Muscle of back (tissue), 11 donors: ENCODE results near the gene CIRBP. TPM values are rescaled to one million over a fixed set of nuclear protein-coding genes. Genes with fewer than 3 reads are reported as not detected.
A peak's percentile ranks its signal among the peaks of the same experiment; 100 is the strongest.

ENCODE experiments used
- DNase-seq, 3 donors: peaks; one replicate each; pipeline versions ENCODE4 v3.0.0 to v3.0.0-alpha.2; 2013
- polyA plus RNA-seq, 10 donors: library from polyadenylated mRNA; unstranded; fragments of 120-200 nt; gene quantifications; one replicate each; pipeline ENCODE4 v1.2.1, GENCODE V29; 2013; ENCODE audit not compliant: insufficient read length in 10 of 10

Gene CIRBP
- polyA plus RNA-seq, 10 donors: 408 to 480 (median 436) TPM

DNA sequence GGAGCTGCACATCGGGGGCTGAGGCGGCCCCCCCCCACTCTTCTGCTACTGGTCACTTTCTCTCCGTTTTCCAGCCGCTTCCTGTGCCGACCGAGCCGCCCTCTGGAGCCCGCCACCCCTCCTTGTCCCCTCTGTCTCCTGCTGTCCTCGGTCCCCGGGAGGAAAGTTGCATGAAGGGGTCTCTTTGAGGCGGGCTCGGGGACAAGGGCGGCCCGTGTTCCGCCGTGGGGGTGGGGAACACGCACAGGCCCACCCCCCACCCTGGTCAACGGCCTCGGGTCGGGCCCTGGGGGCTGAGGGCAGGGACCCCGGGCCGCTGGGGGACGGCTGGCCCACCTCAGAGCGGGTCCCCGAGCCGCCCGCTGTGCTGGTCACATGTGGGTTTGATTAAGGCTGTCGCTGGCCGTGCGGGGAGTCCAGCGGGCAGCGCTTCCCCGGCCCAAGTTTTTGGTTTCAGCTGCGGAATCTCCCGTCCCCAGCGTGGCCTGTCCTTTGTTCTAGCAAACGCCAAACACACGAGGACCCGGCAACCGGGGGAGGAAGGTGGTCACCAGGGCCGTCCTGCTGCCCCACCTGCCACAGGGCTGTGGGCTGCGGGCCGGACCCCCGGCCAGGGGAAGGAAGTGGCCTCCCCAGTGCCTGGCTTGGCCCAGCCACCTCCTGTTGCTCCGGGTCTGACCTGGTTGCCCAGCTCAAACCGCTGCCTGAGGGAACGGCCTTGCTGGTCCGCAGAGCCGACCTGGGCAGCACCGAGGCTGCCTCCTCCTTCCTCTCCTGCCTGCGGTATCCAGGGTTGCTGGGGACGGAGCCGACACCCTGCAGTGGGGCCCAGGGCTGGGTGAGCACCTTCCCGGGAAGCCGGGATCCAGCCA is 18.5 kb downstream of the CIRBP start:
- no peak for DNase-seq

- DNase-seq: no peak
These were observed 19.1 kb downstream of the CIRBP start for GRCh38 chr19:1288226-1288612.

DNA sequence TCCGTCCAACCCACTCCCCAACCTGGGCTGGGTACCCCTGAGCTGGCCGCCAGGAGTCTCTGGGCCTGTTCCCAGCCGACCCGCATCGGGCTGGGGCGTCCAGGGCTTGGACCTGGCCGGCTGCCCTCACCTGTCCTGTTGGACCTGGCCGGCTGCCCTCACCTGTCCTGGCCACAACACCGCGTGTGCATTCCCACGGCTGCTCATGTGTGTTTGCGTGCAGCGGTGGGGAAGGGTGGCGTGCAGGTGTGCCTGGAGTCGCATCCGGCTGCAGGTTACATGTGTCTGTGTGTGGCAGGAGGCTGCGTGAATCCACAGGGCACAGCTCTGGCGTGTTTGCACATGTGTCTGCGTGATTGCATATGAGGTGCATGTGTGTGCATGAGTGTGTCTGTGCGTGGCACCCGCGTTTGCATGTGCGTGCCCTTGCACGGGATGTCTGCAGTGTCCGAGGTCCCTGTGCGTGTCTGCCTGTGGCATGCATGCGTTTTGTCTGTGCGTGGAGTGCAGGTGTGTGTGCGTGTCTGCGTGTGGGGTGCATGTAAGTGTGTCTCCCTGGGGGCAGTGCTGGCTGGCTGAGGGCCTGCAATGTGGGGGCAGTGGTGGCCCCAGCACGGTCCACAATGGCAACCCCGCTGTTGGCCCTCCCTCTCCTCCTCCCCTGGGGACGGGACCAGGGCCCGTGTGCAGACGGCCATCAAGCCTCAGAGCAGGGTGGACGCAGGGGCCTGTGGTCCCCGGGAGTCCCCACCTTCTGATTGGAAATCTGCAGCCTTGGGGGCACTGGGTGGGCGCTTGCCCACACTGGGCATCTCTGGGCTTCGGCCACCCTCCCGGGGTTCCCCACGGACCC is 19.9 kb downstream of the CIRBP start:
- DNase-seq: no peak

GRCh38 chr19:1289686-1290025 is 20.5 kb downstream of the CIRBP start:
- no peak for DNase-seq

- no peak for DNase-seq
These were observed 21.1 kb downstream of the CIRBP start for GRCh38 chr19:1290196-1290702.

- no peak for DNase-seq
These were observed 21.8 kb downstream of the CIRBP start for GRCh38 chr19:1290703-1291651.

DNA sequence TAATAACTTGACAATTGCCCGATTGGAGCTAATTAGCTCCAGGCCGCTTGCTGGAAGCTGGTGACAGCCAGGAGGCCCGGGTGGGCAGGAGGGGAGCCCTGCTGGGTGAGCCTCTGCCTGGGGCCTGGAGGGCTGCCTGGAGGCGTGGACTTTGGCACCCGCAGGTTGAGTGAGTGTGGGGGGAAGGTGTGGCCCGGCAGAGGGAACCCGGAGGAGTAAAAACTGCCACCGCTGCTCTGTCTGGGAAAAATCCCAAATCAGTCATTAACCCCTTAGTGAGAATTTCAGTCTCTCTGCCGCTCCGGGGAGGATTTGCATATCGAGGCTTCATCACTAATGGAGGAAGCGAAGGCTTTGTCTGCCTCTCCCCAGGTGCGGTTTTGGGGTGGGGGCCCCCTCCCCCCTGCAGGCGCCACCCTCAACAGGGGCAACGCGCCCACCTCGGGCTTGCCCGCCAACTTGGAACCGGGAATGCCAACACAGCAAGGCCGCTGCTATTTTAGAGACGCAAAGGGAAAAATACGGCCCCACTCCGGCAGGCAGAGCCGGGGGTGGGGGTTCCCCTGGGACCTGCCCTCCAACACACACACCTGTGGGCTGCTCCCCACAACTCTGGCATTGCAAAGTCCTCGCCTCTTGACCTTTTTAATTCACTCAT is 22.8 kb downstream of the CIRBP start:
- DNase-seq: no peak

GRCh38 chr19:1292419-1293151 is 23.5 kb downstream of the CIRBP start:
- no peak for DNase-seq

DNA sequence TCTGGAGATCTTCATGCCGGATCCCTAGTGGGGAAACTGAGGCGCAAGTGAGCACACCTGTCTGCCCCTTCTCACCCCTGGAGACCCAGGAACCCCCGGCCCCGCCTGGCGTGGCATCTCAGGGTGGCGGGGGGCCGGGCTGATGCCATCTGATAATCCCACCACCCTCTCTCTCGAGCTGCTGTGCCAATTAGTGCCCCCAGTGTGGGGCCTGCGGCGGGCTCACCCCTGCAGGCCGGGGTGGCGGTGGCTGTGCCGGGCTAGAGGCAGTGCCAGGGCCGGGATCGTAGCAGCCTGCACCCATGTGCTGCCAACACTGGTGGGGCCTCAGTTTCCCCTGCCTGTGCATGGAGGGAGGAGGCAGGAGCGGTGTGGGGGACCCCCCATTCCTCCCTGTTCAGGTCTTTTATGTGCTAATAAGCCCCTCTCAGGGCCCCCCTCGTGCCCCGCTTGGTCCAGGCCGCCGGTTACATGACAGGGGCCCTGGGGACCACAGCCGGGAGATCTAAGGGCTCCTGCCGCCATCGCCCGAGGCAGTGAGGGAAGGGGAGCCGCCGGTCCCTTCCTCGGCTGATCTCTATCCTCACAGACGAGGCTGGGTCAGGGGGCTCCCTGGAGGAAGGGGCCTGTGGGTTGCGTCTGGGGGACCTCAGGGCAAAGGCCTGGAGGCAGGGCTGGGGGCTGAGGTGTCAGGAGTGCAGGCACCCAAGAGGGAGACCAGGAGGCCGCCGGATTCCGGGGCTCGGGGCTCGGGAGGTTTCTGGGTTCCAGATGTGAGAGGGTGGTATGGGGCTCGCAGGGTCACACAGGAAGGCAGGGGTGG is 24.9 kb downstream of the CIRBP start:
- no peak for DNase-seq

- DNase-seq: no peak
These were observed 25.6 kb downstream of the CIRBP start for GRCh38 chr19:1294688-1295087.

- DNase-seq: peak in 1 of 3 donors; percentile 57
These were observed 26.3 kb downstream of the CIRBP start for GRCh38 chr19:1295169-1296012.

DNA sequence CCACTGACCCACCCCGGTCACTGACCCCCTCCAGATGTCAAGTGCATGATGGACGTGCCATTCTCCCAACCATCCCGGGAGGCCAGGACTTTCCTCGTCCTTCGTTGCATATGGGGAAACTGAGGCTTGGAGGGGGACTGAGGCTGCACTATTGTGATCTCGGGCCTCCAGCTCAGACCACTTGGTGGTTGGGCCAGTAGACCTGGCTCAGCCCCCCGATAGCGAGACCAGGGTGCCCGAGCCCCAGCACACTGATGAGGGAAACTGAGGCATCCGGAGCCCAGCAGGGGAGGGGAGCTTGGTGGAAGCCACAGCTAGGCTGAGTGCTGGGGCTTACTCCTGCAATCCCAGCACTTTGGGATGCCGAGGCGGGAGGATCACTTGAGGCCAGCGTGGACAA is 26.9 kb downstream of the CIRBP start:
- DNase-seq: no peak

DNA sequence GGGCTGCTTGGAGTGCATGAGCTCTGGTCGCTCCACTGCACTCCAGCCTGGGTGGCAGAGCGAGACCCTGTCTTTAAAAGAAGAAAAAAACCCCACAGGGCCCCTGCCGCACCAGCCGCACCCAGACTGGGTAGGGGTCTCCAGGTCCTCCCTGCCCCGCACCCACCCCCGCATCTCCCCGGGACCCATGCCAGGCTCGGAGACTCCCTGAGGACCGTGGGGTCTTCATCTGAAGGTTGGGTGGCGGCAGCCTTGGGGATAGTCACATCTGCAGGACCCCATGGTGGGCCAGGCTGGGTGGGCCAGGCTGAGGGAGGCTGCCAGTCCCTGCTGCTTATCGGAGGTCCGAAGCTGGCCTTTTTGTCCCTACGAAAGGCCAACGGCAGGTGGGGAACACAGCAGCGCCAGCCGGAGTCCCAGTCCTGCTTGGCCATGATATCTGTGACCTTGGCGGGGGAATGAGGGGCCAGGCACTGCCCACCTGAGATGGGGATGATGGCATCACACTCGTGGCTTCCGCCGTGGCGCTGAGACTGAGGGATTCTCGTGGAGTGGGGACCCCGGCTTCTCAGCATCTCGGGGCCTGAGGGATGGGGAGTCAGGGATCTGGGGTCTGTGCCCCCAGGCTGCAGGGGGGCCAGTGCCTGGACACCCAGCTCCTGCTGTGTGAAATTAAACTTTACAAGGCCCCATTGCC is 27.6 kb downstream of the CIRBP start:
- no peak for DNase-seq

- DNase-seq: no peak
These were observed 29.1 kb downstream of the CIRBP start for GRCh38 chr19:1298235-1298634.

DNA sequence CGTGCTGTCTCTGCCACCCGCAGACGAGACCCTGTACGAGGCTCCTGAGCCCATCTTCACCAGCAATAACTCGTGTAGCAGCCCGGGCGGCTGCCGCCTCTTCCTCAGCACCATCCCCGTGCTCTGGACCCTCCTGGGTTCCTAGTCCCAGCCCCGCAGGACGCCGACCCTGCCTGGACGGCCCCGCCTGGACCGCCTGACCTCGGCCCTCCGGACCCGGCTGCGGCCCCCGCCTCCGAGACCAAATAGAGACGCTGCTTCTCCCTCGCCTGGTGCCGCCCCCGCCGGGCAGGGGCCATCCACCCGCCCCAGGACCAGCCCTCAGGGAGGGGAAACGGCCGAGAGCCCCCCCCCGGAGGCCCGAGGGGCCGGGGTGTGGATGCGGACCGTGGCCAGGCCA is 30.7 kb downstream of the CIRBP start:
- DNase-seq: no peak

DNA sequence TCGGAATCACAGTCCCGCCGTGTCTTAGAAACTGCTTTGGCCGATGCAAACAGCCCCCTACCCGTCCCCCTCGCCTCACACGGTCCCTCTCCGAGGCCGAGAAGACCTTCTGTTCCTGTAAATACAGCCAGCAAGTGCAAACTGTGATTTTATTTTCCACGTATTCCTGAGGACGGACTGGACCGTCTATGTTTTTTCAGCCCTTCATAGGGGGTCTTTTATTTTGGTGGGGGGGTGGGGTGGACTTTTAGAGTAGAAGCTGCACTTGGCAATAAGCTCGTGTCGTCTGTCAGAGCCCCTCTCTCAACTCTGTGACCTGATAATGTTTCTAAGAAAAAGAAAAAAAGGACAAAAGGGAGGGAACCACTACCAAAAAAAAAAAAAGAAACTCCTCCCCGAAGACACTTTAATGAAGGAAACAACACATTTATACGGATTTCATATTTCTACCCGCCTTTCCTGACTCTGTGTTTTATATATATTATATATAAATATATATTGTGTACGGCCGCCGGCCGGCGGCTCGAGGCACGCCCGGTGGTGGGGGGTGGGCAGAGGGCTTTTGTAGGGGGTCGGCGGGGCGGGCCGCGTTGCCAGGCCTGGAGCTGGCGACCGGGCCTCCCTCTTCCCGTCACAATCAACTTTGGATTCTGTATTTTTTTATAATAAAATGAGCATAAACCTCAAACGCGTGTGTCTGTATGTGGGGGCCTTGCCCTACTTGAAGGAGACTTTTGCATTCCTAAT is 31.8 kb downstream of the CIRBP start:
- no peak for DNase-seq
